ENCODE data around the gene TTC9.

The TTC9 gene

GRCh38 chr14:70718383-70719118 is 76.8 kb downstream of the TTC9 start:
- DNase-seq: no peak

GRCh38 chr14:70721542-70721941 is 79.8 kb downstream of the TTC9 start:
- no peak for DNase-seq

GRCh38 chr14:70722418-70722817 is 80.7 kb downstream of the TTC9 start:
- DNase-seq: no peak

- no peak for DNase-seq
Measured at GRCh38 chr14:70723276-70723675, 81.6 kb downstream of the TTC9 start.

- no peak for DNase-seq
Measured at GRCh38 chr14:70724110-70724509, 82.4 kb downstream of the TTC9 start.

GRCh38 chr14:70724944-70725343 is 83.2 kb downstream of the TTC9 start:
- no peak for DNase-seq

All from activated naive CD4-positive, alpha-beta T cell treated with anti-CD3 and anti-CD28 coated beads, Interleukin-2, amount 50 U/mL, for 16 hours (primary cell).